ENCODE results near the gene EYA2. TPM values are rescaled to one million over a fixed set of nuclear protein-coding genes. Genes with fewer than 3 reads are reported as not detected.
"Not testable (repeated sequence)": the region's sequence is repeated elsewhere in the genome, so short reads cannot be mapped to it uniquely, and the experiment has no call there.

Gene EYA2
- total RNA-seq, 2 donors from 2014 or later: 3.5 to 3.8 TPM

- TF ChIP-seq, protein P1, sequence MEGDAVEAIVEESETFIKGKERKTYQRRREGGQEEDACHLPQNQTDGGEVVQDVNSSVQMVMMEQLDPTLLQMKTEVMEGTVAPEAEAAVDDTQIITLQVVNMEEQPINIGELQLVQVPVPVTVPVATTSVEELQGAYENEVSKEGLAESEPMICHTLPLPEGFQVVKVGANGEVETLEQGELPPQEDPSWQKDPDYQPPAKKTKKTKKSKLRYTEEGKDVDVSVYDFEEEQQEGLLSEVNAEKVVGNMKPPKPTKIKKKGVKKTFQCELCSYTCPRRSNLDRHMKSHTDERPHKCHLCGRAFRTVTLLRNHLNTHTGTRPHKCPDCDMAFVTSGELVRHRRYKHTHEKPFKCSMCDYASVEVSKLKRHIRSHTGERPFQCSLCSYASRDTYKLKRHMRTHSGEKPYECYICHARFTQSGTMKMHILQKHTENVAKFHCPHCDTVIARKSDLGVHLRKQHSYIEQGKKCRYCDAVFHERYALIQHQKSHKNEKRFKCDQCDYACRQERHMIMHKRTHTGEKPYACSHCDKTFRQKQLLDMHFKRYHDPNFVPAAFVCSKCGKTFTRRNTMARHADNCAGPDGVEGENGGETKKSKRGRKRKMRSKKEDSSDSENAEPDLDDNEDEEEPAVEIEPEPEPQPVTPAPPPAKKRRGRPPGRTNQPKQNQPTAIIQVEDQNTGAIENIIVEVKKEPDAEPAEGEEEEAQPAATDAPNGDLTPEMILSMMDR (IDR thresholded peaks at IDR 0.05): peak; percentile 83
- DNase-seq (ENCODE audit: low spot score) (peak; percentile 21), ATAC-seq (ENCODE audit: insufficient number of reproducible peaks, low FRiP score, low read depth) (peak; percentile 42)
- H3K4me3 ChIP-seq: no peak overlapping the region
- H3K4me1 ChIP-seq (ENCODE audit: control insufficient read depth in 1 of 2, low read depth in 2 of 2): no peaks in the 10 kb centered on the region
- peaks cover 10% of the 10 kb centered on the region for H3K36me3 ChIP-seq
- no peak overlapping the region for H3K27ac ChIP-seq
- no peaks in the 10 kb centered on the region for H3K27me3 ChIP-seq (replicated peaks; ENCODE audit: insufficient read depth)
- H3K9me3 ChIP-seq: no peaks in the 10 kb centered on the region
Measured at GRCh38 chr20:47205577-47206123, 311.0 kb downstream of the EYA2 start.

- not testable (repeated sequence) for H3K27me3 ChIP-seq (replicated peaks; ENCODE audit: insufficient read depth); ATAC-seq (ENCODE audit: insufficient number of reproducible peaks, low FRiP score, low read depth); H3K4me1 ChIP-seq (ENCODE audit: control insufficient read depth in 1 of 2, low read depth in 2 of 2); DNase-seq (ENCODE audit: low spot score); H3K4me3 ChIP-seq; H3K27ac ChIP-seq; H3K9me3 ChIP-seq
- H3K36me3 ChIP-seq: peaks cover 19% of the 10 kb centered on the region
Measured at GRCh38 chr20:47206552-47206951, 311.9 kb downstream of the EYA2 start.

GRCh38 chr20:47206962-47207641, 312.5 kb downstream of the EYA2 start:
- TF ChIP-seq, protein P1 (IDR thresholded peaks at IDR 0.05): no peak
- DNase-seq (ENCODE audit: low spot score) (no peak), ATAC-seq (ENCODE audit: insufficient number of reproducible peaks, low FRiP score, low read depth) (no peak)
- H3K4me3 ChIP-seq: no peak overlapping the region
- no peaks in the 10 kb centered on the region for H3K9me3 ChIP-seq
- H3K27ac ChIP-seq: no peak overlapping the region
- no peaks in the 10 kb centered on the region for H3K4me1 ChIP-seq (ENCODE audit: control insufficient read depth in 1 of 2, low read depth in 2 of 2)
- H3K27me3 ChIP-seq (replicated peaks; ENCODE audit: insufficient read depth): no peaks in the 10 kb centered on the region
- peaks cover 24% of the 10 kb centered on the region for H3K36me3 ChIP-seq

GRCh38 chr20:47208534-47209174, 314.0 kb downstream of the EYA2 start:
- ATAC-seq (ENCODE audit: insufficient number of reproducible peaks, low FRiP score, low read depth) (no peak), DNase-seq (ENCODE audit: low spot score) (no peak)
- TF ChIP-seq, protein P1 (IDR thresholded peaks at IDR 0.05): no peak
- Histone ChIP-seq H3K4me3 (no peak overlapping the region), H3K27ac (no peak overlapping the region), H3K9me3 (no peaks in the 10 kb centered on the region), H3K4me1 (ENCODE audit: control insufficient read depth in 1 of 2, low read depth in 2 of 2) (no peaks in the 10 kb centered on the region), H3K36me3 (peaks cover 40% of the 10 kb centered on the region), H3K27me3 (replicated peaks; ENCODE audit: insufficient read depth) (no peaks in the 10 kb centered on the region)

- Histone ChIP-seq H3K9me3 (no peaks in the 10 kb centered on the region), H3K4me1 (ENCODE audit: control insufficient read depth in 1 of 2, low read depth in 2 of 2) (no peaks in the 10 kb centered on the region), H3K27ac (no peak overlapping the region), H3K27me3 (replicated peaks; ENCODE audit: insufficient read depth) (no peaks in the 10 kb centered on the region), H3K4me3 (no peak overlapping the region), H3K36me3 (peaks cover 45% of the 10 kb centered on the region)
- DNase-seq (ENCODE audit: low spot score): no peak
- no peak for ATAC-seq (ENCODE audit: insufficient number of reproducible peaks, low FRiP score, low read depth)
- TF ChIP-seq, protein P1 (IDR thresholded peaks at IDR 0.05): no peak
Measured at GRCh38 chr20:47209982-47210381, 315.3 kb downstream of the EYA2 start.

Measured in thoracic aorta (tissue), 2 donors.